IMR-90 (cell line): ENCODE measurements around the gene CD9.

ENCODE experiments used
- CEBPB ChIP-seq: IDR thresholded peaks from 2 replicates; pipeline ENCODE4 v1.6.1; 2012; ENCODE audit warnings: low read depth, low read length, improper control_type of control experiment
- CTCF ChIP-seq: conservative IDR thresholded peaks from 2 replicates; pipeline ENCODE4 v1.5.1; 2012; ENCODE audit warnings: mild to moderate bottlenecking, low read depth, low read length, improper control_type of control experiment
- ELK1 ChIP-seq: fragments of 150-350 bp; IDR thresholded peaks from 2 replicates; pipeline ENCODE4 v1.6.1; 2016; ENCODE audit warnings: low read depth, mild to moderate bottlenecking, low read length, moderate library complexity, borderline replicate concordance
- FOS ChIP-seq: fragments of 150-350 bp; IDR thresholded peaks from 2 replicates; pipeline ENCODE4 v1.6.1; 2016; ENCODE audit warnings: low read depth, low read length
- MAFK ChIP-seq: IDR thresholded peaks from 2 replicates; pipeline ENCODE4 v1.6.1; 2012; ENCODE audit warnings: low read depth, low read length, improper control_type of control experiment
- MXI1 ChIP-seq: IDR thresholded peaks from 2 replicates; pipeline ENCODE4 v1.6.1; 2012; ENCODE audit warnings: low read depth, mild to moderate bottlenecking, low read length, moderate library complexity, borderline replicate concordance
- POLR2A ChIP-seq: IDR thresholded peaks from 2 replicates; pipeline ENCODE4 v1.6.1; 2012; ENCODE audit warnings: mild to moderate bottlenecking, low read depth, low read length
- RAD21 ChIP-seq: IDR thresholded peaks from 2 replicates; pipeline ENCODE4 v1.6.1; 2012; ENCODE audit warnings: low read length, improper control_type of control experiment
- RCOR1 ChIP-seq: IDR thresholded peaks from 2 replicates; pipeline ENCODE4 v1.6.1; 2012; ENCODE audit warnings: mild to moderate bottlenecking, low read length, improper control_type of control experiment; ENCODE audit not compliant: insufficient replicate concordance
- RFX5 ChIP-seq: IDR thresholded peaks from 2 replicates; pipeline ENCODE4 v1.8.0; 2012; ENCODE audit warnings: low read depth, mild to moderate bottlenecking, low read length, moderate library complexity
- SMC3 ChIP-seq: fragments of 150-350 bp; IDR thresholded peaks from 2 replicates; pipeline ENCODE4 v1.6.1; 2016; ENCODE audit warnings: low read depth, mild to moderate bottlenecking, antibody characterized with exemption, low read length, moderate library complexity

GRCh38 chr12:6185961-6186827 lies 14.0 kb upstream of the CD9 start:
- TF ChIP-seq POLR2A (no peak), CTCF (no peak), ELK1 (no peak), RCOR1 (no peak), SMC3 (no peak), CEBPB (no peak), MXI1 (no peak), FOS (no peak), MAFK (no peak), RAD21 (no peak), RFX5 (no peak)
